ENCODE measurements around the gene RBMS1. TPM values are rescaled to one million over a fixed set of nuclear protein-coding genes. Genes with fewer than 3 reads are reported as not detected.

Gene RBMS1
- total RNA-seq, 1 donor from 2014 or later: 60.8 TPM

GRCh38 chr2:160238392-160238791, 255.2 kb downstream of the RBMS1 start:
- intact Hi-C loops (cut with micrococcal nuclease): no loop called here
- peak; percentile 30 for ATAC-seq
- DNase-seq: no peak

- no peak for ATAC-seq
Observed at GRCh38 chr2:160232905-160233475, 260.6 kb downstream of the RBMS1 start.

GRCh38 chr2:160229591-160229990, 264.0 kb downstream of the RBMS1 start:
- intact Hi-C loops (cut with micrococcal nuclease): no loop called here

More at GRCh38 chr2:160232905-160233475, 260.6 kb downstream of the RBMS1 start:
- intact Hi-C loops (cut with micrococcal nuclease): no loop called here
- no peak for DNase-seq

GRCh38 chr2:160228141-160228917, 265.3 kb downstream of the RBMS1 start:
- intact Hi-C loops (cut with micrococcal nuclease): no loop called here
- ATAC-seq (no peak), DNase-seq (no peak)

More at GRCh38 chr2:160229591-160229990, 264.0 kb downstream of the RBMS1 start:
- no peak for DNase-seq
- no peak for ATAC-seq

- intact Hi-C loops (cut with micrococcal nuclease): no loop called here
- ATAC-seq (no peak), DNase-seq (no peak)
Observed at GRCh38 chr2:160227293-160227915, 266.2 kb downstream of the RBMS1 start.

GRCh38 chr2:160226367-160226766, 267.2 kb downstream of the RBMS1 start:
- intact Hi-C loops (cut with micrococcal nuclease): no loop called here
- DNase-seq: no peak

GRCh38 chr2:160225722-160226121, 267.9 kb downstream of the RBMS1 start:
- no peak for DNase-seq
- no peak for ATAC-seq
- intact Hi-C loops (cut with micrococcal nuclease): no loop called here

More at GRCh38 chr2:160226367-160226766, 267.2 kb downstream of the RBMS1 start:
- ATAC-seq: no peak

GRCh38 chr2:160224507-160224906, 269.1 kb downstream of the RBMS1 start:
- DNase-seq (no peak), ATAC-seq (no peak)
- intact Hi-C loops (cut with micrococcal nuclease): no loop called here

GRCh38 chr2:160224060-160224459, 269.5 kb downstream of the RBMS1 start:
- intact Hi-C loops (cut with micrococcal nuclease): no loop called here
- no peak for ATAC-seq
- no peak for DNase-seq

- DNase-seq (no peak), ATAC-seq (no peak)
- intact Hi-C loops (cut with micrococcal nuclease): no loop called here
Observed at GRCh38 chr2:160223560-160223959, 270.0 kb downstream of the RBMS1 start.

- ATAC-seq (no peak), DNase-seq (no peak)
- intact Hi-C loops (cut with micrococcal nuclease): no loop called here
Observed at GRCh38 chr2:160222546-160223283, 270.9 kb downstream of the RBMS1 start.

Data from left ventricle myocardium superior (tissue), 1 donor.